ENCODE results near the gene WBP2NL.
"Not testable (repeated sequence)": the region's sequence is repeated elsewhere in the genome, so short reads cannot be mapped to it uniquely, and the experiment has no call there.

The WBP2NL gene

GRCh38 chr22:41998361-41999261 lies at the start of gene WBP2NL:
Gene WBP2NL, plus strand, starts transcription at chr22:41998788. Its CDS starts 31 bp downstream, at chr22:41998819.
- peak; percentile 91 for DNase-seq

GRCh38 chr22:41948928-41949296 lies 49.7 kb upstream of the WBP2NL start:
- DNase-seq, result not testable (repeated sequence)

DNA sequence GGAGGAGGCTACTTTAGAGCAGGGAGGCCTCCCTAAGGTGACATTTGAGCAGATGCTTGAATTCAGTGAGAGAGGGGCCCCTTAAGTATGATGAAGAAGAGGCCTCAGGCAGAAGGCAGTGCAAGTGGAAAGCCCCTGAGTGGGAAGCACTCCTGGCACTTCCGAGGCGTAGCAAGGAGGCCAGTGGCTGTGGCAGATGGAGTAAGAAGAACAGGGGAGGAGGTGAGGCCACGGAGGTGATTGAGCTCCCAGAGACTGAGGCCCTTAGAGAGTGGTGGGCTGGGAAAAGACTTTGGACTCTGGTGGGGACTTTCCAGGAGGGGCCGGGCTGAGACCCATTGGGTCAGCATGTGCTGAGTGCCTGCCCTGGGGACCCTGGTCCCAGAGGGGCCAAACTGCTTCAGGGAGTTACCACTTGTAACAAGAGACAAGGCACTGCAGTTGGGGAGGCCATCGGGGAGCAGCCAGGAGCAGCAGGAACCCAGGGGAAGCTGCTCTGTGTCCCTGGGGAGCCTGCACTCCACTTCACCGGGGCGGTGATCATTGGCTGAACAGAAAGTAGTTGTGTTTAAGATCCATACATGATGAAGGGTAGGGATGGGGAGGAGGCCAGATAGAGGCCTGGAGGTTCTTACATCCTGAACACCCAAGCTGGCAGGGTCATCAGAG lies 49.2 kb upstream of the WBP2NL start:
- DNase-seq, result no peak

GRCh38 chr22:41951898-41952474 lies 46.6 kb upstream of the WBP2NL start, which contains the start of gene SMIM45:
Gene SMIM45, plus strand, starts transcription at chr22:41952150.
- DNase-seq, result no peak

DNA sequence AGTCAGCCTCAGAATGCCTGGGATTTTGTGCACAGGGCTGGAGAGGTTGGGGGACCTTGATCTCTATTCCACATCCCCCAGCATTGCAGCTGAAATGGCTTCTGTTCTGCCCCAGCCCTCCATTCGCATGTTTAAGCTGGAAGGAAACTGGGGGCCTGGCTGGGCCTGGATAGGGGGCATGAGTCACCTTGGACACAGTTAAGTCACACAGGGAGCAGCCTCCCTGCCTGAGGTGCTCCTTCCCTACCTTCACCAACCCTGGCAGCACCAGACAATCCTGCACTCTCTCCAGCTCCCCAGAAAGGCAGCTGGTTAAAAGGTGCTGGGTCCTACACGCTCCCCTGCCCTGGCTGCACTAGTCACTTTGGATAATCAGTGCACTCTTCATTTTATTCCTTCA lies 45.9 kb upstream of the WBP2NL start:
- no peak for DNase-seq

- no peak for DNase-seq
Observed at GRCh38 chr22:41957941-41958556, 40.5 kb upstream of the WBP2NL start.

DNA sequence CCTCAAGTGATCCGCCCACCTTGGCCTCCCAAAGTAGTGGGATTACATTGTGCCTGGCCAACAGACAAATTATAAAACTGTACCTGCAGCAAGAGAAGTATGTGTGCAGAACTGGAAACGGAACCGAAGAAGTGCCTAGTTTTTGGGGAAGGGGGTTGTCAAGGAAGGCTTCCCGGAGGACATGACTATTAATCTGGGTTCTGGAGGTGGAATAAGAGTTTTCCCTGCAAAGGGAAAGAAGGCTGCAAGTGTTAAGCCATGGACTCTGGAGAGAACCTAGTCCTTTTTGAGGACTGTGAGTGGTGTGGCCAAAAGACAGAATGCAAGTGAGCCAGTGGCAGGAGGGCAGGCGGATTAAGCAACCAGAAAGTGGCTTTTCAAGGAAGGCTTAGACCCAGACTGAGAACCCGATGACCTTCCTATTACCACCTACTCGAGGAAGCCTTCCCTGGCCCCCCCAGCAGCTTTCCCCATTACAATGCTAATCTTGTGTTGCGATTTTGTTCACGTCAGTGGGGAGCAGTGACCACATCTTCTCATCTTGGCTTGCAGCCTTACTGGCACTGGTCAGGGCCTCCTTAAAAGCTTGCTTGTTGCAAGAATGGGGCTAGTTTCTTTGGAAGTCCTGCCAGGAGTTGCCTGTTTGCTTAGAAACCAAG lies 35.0 kb upstream of the WBP2NL start:
- no peak for DNase-seq

GRCh38 chr22:41964112-41964491 lies 34.5 kb upstream of the WBP2NL start:
- DNase-seq, result no peak

DNA sequence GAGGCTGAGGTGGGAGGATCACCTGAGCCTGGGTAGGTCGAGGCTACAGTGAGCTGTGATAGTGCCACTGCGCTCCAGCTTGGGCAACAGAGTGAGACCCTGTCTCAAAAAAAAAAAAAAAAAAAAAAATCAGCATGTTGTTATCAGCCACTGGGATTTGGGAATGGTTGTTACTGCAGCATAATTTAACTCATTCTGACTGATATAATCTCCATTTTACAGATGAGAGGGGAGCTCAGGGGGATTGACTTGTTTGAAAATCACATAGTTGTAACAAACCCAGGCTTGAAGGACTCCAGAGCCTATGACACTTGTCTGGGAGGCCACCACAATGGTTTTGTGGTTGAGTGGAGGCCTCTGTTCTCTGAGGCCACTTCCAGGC lies 32.4 kb upstream of the WBP2NL start:
- DNase-seq, result no peak

GRCh38 chr22:41966607-41967240 lies 31.9 kb upstream of the WBP2NL start:
- peak; percentile 40 for DNase-seq

DNA sequence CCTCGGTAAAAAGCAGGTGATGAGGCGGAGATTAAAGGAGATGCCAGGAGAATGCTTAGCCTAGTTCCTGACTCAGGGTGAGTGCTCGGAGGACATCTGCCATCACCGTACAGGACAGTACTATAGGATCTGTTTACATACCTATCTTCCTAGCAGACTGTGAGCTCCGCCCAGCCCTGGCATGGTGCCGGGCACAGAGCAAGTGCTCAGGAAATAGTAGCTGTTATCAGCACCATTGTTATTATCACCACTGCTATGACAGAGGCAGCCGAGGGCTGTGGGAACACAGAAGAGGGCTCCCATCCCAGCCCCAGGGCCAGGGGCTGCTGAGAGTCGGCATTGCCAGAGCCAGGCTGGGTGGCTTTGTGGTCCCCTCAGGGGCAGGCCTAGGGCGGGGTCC lies 30.0 kb upstream of the WBP2NL start:
- DNase-seq, result no peak

DNA sequence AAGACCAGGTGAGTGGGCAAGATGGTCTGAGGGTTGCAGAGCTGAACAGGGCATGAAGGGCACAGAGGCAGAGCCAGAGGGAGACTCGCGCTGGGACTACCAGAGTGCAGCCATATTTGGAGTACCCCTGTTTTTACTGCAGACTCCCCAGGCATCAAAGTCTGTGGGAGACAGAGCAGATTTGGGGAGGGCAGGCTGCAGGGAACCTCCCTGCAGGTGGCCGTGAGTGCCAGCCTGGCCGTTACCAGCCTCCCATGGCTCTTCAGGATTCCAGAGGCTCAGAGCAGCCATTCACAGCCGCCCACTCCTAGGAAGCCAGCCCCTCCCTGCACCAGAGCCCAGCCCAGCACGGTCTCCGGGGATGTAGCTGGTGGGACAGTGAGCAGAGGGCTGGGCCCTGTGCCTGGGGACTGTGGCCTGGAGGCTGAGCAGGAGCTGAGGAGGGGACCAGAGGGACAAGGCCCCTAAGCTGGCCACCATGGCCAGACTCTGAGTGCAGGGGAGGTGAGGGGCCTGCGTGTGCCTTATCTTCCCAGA lies 29.4 kb upstream of the WBP2NL start, which contains the start of gene SEPTIN3:
SEPTIN3 (plus strand) TSS at position 334 of the 537 bp plus-strand sequence. CDS start 2,050 bp downstream, outside the sequence.
- no peak for DNase-seq

- no peak for DNase-seq
Observed at GRCh38 chr22:41970601-41971000, 28.0 kb upstream of the WBP2NL start.

- no peak for DNase-seq
Observed at GRCh38 chr22:41971431-41971830, 27.2 kb upstream of the WBP2NL start.

DNA sequence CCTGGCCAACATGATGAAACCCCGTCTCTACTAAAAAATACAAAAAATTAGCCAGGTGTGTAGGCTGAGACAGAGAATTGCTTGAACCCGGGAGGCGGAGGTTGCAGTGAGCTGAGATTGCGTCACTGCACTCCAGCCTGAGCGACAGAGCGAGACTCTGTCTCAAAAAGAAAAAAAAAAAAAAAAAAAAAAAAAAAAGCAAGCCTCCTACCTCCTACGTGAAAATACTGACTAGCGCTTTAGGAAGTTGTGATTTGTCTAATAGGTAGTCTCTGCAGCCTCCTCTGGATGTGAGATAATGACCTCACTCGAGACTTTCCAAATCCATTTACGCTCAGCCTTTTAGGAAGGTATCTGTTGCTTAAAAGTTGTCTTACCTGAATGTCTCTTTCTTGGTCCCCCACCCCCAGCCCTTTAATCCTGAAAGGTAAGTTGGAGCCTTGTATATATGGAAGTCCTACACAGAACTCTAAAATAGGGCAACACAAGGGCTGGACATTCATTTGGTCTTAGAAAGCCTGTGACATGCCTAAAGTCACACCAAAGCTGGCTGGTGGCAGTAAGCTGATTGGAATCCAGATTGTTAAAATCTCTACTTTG lies 23.8 kb upstream of the WBP2NL start:
- no peak for DNase-seq

DNA sequence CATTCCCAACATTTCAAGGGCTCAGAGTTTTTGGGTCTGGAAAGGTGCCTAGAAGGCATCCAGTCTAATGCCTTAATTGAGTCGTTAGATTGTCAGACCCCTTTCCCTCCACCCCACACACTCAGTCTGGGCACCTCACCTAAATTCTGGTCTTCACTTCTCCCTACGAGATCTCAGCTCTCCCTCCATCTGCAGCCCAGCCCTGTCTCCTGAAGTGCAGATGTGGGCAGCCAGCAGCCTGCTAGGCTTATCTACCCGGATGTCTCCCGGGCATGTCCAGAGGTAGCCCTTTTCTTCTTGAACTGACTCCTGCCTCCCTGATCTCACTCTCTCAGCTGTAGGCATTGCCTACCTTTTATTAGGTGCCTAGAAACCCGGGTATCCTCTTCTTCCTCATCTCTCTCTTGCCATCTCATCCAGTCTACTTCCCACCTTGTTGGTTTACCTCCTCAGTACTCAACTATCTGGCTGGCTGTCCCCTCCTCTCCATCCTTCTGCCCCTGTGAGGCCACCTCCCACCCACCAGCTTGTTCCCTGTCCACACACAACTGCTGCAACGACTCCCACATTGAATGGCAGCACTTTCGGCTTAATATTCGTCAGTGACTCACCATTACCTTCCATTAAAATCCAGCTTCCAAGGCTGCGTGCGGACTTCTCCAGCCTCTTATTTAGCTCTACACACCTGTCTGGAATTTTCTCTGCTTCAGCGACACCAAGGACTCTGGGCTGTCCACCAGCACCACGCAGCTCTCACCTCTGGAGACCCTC lies 23.1 kb upstream of the WBP2NL start:
- DNase-seq, result no peak

GRCh38 chr22:41976070-41976901 lies 22.3 kb upstream of the WBP2NL start:
- peak; percentile 28 for DNase-seq

DNA sequence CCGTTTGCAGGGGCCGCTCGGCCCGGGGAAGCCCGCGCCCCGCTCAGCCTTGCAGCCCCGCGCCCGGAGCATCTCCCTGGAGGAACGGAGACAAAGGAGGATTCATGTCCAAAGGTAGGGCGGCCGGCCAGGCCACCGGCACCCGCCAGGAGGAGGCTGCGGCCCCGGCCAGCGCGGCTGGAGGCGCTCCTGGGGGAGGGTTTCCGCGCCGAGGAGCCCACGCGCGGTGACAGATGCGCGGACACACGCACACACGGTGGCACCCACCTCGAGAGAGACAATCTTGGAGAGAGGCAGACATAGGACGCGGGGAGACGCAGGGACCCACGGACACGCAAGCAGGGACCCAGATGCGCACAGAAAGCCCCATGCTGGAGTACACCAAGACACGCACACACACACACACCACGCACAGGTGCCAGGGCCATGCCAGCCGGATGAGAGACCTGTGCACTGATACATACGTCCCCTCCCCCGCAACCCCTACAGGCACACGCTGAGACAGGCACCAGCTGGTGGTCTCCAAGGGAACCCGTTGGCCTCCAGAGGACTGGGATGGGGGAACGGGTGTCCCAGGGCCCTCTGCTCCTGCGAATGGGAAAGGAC lies 21.5 kb upstream of the WBP2NL start:
- no peak for DNase-seq

DNA sequence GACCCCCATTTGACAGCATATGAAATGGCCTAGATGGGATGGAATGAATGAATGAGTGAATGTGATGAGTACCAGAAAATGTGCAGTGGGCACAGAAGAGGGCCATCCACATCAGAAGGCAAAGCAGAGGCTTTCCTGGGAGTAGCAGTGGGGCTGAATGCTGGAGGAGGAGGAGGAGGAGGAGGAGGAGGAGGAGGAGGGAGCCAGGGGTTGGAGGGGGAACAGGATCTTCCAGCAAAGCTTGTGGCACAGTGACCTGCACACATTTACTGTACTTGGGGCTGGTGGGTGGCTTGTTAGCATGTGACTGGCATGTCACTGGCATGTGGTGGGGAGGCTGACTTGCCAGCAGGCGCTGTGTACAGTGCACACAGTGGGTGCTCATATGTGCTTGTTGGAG lies 19.9 kb upstream of the WBP2NL start:
- DNase-seq, result no peak
